Neural cell (in vitro differentiated cells): ENCODE measurements around the gene ATP1A2. TPM values are rescaled to one million over a fixed set of nuclear protein-coding genes. Genes with fewer than 3 reads are reported as not detected.

Source experiments
- H2AFZ ChIP-seq: fragments of 200-600, 300-800 bp; sonication (generic), shearing (Covaris generic); 2 replicates; pipeline ENCODE4 v1.6.0; 2014; ENCODE audit warnings: low read depth, mild to moderate bottlenecking, antibody characterized with exemption, low read length, moderate library complexity
- H3F3A ChIP-seq: fragments of 200-600 bp; shearing (Covaris generic); 2 replicates; pipeline ENCODE4 v1.6.1; 2016; ENCODE audit warnings: mild to moderate bottlenecking, moderate library complexity, mixed read lengths, antibody characterized with exemption, low read length; ENCODE audit not compliant: insufficient read depth, poor library complexity, severe bottlenecking
- H3K27ac ChIP-seq: fragments of 200-600, 300-800 bp; sonication (generic), shearing (Covaris generic); 2 replicates; pipeline ENCODE4 v1.5.1; 2014; ENCODE audit warnings: mild to moderate bottlenecking, low read length, moderate library complexity
- H3K27me3 ChIP-seq: fragments of 300-800, 200-600 bp; sonication (generic), shearing (Covaris generic); 2 replicates; pipeline ENCODE4 v1.6.0; 2014; ENCODE audit warnings: mild to moderate bottlenecking, low read depth, low read length, moderate library complexity; ENCODE audit not compliant: insufficient read depth
- H3K36me3 ChIP-seq: fragments of 300-800, 200-600 bp; sonication (generic), shearing (Covaris generic); 2 replicates; pipeline ENCODE4 v1.5.1; 2014; ENCODE audit warnings: mild to moderate bottlenecking, antibody characterized with exemption, low read length, moderate library complexity; ENCODE audit not compliant: insufficient read depth
- H3K4me2 ChIP-seq: fragments of 300-800, 200-600 bp; sonication (generic), shearing (Covaris generic); 2 replicates; pipeline ENCODE4 v1.6.0; 2014; ENCODE audit warnings: mild to moderate bottlenecking, low read length
- H3K4me3 ChIP-seq: fragments of 300-800, 200-600 bp; sonication (generic), shearing (Covaris generic); 2 replicates; pipeline ENCODE4 v1.5.1; 2014; ENCODE audit warnings: mild to moderate bottlenecking, low read length, moderate library complexity
- H3K79me2 ChIP-seq: fragments of 200-600 bp; shearing (Covaris generic); replicated peaks from 2 replicates; pipeline ENCODE4 v1.6.0; 2014; ENCODE audit warnings: mild to moderate bottlenecking, low read length, moderate library complexity; ENCODE audit not compliant: insufficient read depth
- H3K9ac ChIP-seq: fragments of 300-800, 200-600 bp; sonication (generic), shearing (Covaris generic); 2 replicates; pipeline ENCODE4 v1.6.1; 2016; ENCODE audit warnings: mild to moderate bottlenecking, low read length, mixed read lengths
- H3K9me2 ChIP-seq: fragments of 200-600 bp; shearing (Covaris generic); 2 replicates; pipeline ENCODE4 v1.6.1; 2016; ENCODE audit warnings: mild to moderate bottlenecking, low read length, mixed read lengths; ENCODE audit not compliant: insufficient read depth
- H3K9me3 ChIP-seq: fragments of 200-600, 300-800 bp; sonication (generic), shearing (Covaris generic); 2 replicates; pipeline ENCODE4 v1.6.1; 2016; ENCODE audit warnings: mild to moderate bottlenecking, mixed run types, low read length, moderate library complexity, mixed read lengths
- H4K20me1 ChIP-seq: fragments of 200-600 bp; shearing (Covaris generic); 2 replicates; pipeline ENCODE4 v1.6.1; 2016; ENCODE audit warnings: mild to moderate bottlenecking, mixed run types; ENCODE audit not compliant: insufficient read depth
- CTCF ChIP-seq: fragments of 450-650 bp; IDR thresholded peaks from 2 replicates; pipeline ENCODE4 v1.5.1; 2014; ENCODE audit warnings: antibody characterized with exemption, mild to moderate bottlenecking, moderate library complexity; ENCODE audit not compliant: poor library complexity, severe bottlenecking
- EP300 ChIP-seq: fragments of 450-650 bp; conservative IDR thresholded peaks from 2 replicates; pipeline ENCODE4 v1.6.1; 2014; ENCODE audit warnings: antibody characterized with exemption, mild to moderate bottlenecking, moderate library complexity; ENCODE audit not compliant: poor library complexity, severe bottlenecking
- EZH2 ChIP-seq: fragments of 200-600, 300-800 bp; shearing (Covaris generic), sonication (generic); IDR thresholded peaks from 2 replicates; pipeline ENCODE4 v1.6.1; 2014; ENCODE audit warnings: antibody characterized with exemption, low read length, borderline replicate concordance, mild to moderate bottlenecking; ENCODE audit not compliant: insufficient read depth, poor library complexity, severe bottlenecking
- MXI1 ChIP-seq: fragments of 450-650 bp; conservative IDR thresholded peaks from 2 replicates; pipeline ENCODE4 v1.6.1; 2014; ENCODE audit warnings: antibody characterized with exemption, mild to moderate bottlenecking; ENCODE audit not compliant: poor library complexity, severe bottlenecking
- POLR2AphosphoS5 ChIP-seq: IDR thresholded peaks from 2 replicates; pipeline ENCODE4 v1.6.1; 2012
- RAD21 ChIP-seq: fragments of 450-650 bp; conservative IDR thresholded peaks from 2 replicates; pipeline ENCODE4 v1.6.1; 2014; ENCODE audit warnings: antibody characterized with exemption, mild to moderate bottlenecking, moderate library complexity
- REST ChIP-seq: IDR thresholded peaks from 2 replicates; pipeline ENCODE4 v1.6.1; 2012; ENCODE audit warnings: borderline replicate concordance
- SMC3 ChIP-seq: fragments of 450-650 bp; conservative IDR thresholded peaks from 2 replicates; pipeline ENCODE4 v1.6.1; 2014; ENCODE audit warnings: antibody characterized with exemption, mild to moderate bottlenecking, moderate library complexity; ENCODE audit not compliant: poor library complexity
- TAF1 ChIP-seq: IDR thresholded peaks from 2 replicates; pipeline ENCODE4 v1.6.1; 2012; ENCODE audit warnings: low read depth
- polyA plus RNA-seq: library from polyadenylated mRNA; depleted of rRNA; stranded (reverse); fragments of >200 nt; gene quantifications from 2 replicates; pipeline ENCODE4 v1.2.3, GENCODE V29; 2014

The ATP1A2 gene
- polyA plus RNA-seq, 1 donor from 2014 or later: 0.12 TPM

GRCh38 chr1:160127381-160127780 lies 11.8 kb downstream of the ATP1A2 start:
- H3K4me2 ChIP-seq: no peak overlapping the region
- no peak overlapping the region for H2AFZ ChIP-seq
- no peak overlapping the region for H3K27ac ChIP-seq
- H3K9me2 ChIP-seq: no peaks in the 10 kb centered on the region
- H3K79me2 ChIP-seq: no peaks in the 10 kb centered on the region
- H3K9ac ChIP-seq: no peak overlapping the region
- no peaks in the 10 kb centered on the region for H3K27me3 ChIP-seq
- H3K9me3 ChIP-seq: no peaks in the 10 kb centered on the region
- no peaks in the 10 kb centered on the region for H3K36me3 ChIP-seq
- H3F3A ChIP-seq: no peaks in the 10 kb centered on the region
- H4K20me1 ChIP-seq: no peaks in the 10 kb centered on the region
- no peak overlapping the region for H3K4me3 ChIP-seq
- TF ChIP-seq CTCF: no peak
- TF ChIP-seq POLR2AphosphoS5: no peak
- TF ChIP-seq SMC3: no peak
- TF ChIP-seq EP300: no peak
- no peak for TF ChIP-seq REST
- no peak for TF ChIP-seq MXI1
- no peak for TF ChIP-seq EZH2
- TF ChIP-seq RAD21: no peak
- no peak for TF ChIP-seq TAF1

- no peaks in the 10 kb centered on the region for H3K9me3 ChIP-seq
- H3K36me3 ChIP-seq: no peaks in the 10 kb centered on the region
- H4K20me1 ChIP-seq: no peaks in the 10 kb centered on the region
- no peaks in the 10 kb centered on the region for H3K9me2 ChIP-seq
- no peak overlapping the region for H3K4me2 ChIP-seq
- H3F3A ChIP-seq: no peaks in the 10 kb centered on the region
- no peak overlapping the region for H3K9ac ChIP-seq
- H3K4me3 ChIP-seq: no peak overlapping the region
- no peaks in the 10 kb centered on the region for H3K27me3 ChIP-seq
- no peak overlapping the region for H2AFZ ChIP-seq
- H3K79me2 ChIP-seq: no peaks in the 10 kb centered on the region
- no peak for TF ChIP-seq POLR2AphosphoS5
- no peak for TF ChIP-seq EZH2
- no peak for TF ChIP-seq CTCF
- TF ChIP-seq REST: no peak
- no peak for TF ChIP-seq RAD21
- no peak for TF ChIP-seq TAF1
- no peak for TF ChIP-seq EP300
- no peak for TF ChIP-seq SMC3
- no peak overlapping the region for H3K27ac ChIP-seq
Measured at GRCh38 chr1:160127865-160128523, 12.4 kb downstream of the ATP1A2 start.
